ENCODE data around the gene MON1A. TPM values are rescaled to one million over a fixed set of nuclear protein-coding genes. Genes with fewer than 3 reads are reported as not detected.

Gene MON1A
- total and polyA plus RNA-seq, 10 of the 15 experiments (the other 5 are each of a cell fraction or from before 2014, with no cell fraction given): 1.3 to 10.5 (median 7.7) TPM

GRCh38 chr3:49929291-49930167, at the start of gene MON1A (continued):
- TF ChIP-seq MAX (IDR thresholded peaks at IDR 0.05; ENCODE audit: low read depth, low read length) (peak; percentile 77), CREB1 (IDR thresholded peaks at IDR 0.05; ENCODE audit: low read depth) (peak; percentile 56), SMAD5 (IDR thresholded peaks at IDR 0.05; ENCODE audit: low read depth) (no peak), YY1 (IDR thresholded peaks at IDR 0.05; ENCODE audit: low read depth, low read length) (peak; percentile 61), NR2F1 (conservative IDR thresholded peaks at IDR 0.05) (peak; percentile 64; the same call in 1 of the 2 replicates), TAF1 (IDR thresholded peaks at IDR 0.05; ENCODE audit: borderline replicate concordance, low read depth, low read length) (peak; percentile 36; the same call in 1 of the 2 replicates), TARDBP (IDR thresholded peaks at IDR 0.05; ENCODE audit: borderline replicate concordance) (no peak), BACH1 (IDR thresholded peaks at IDR 0.05; ENCODE audit: borderline replicate concordance) (peak; percentile 48; the same call in 1 of the 2 replicates), ATF2 (IDR thresholded peaks at IDR 0.05; ENCODE audit: low read length) (no peak), CHD2 (IDR thresholded peaks at IDR 0.05; ENCODE audit: borderline replicate concordance, low read depth, low read length) (peak; percentile 60), DPF2 (IDR thresholded peaks at IDR 0.05) (peak; percentile 30; the same call in 1 of the 2 replicates), RB1 (IDR thresholded peaks at IDR 0.05; ENCODE audit: borderline replicate concordance) (0 out of 2 replicates have a peak, but pooled peaks have one; percentile 30), ZZZ3 (IDR thresholded peaks at IDR 0.05; ENCODE audit: control insufficient read depth, insufficient read length, low read depth) (no peak), BHLHE40 (IDR thresholded peaks at IDR 0.05; ENCODE audit: borderline replicate concordance in 1 of 2, low read depth in 2 of 2, low read length in 1 of 2) (peak in 1 of 2 experiments; percentile 7; a peak in 1 of 4 replicates), MXI1 (IDR thresholded peaks at IDR 0.05; ENCODE audit: low read depth, low read length) (peak; percentile 86), WRNIP1 (IDR thresholded peaks at IDR 0.05; ENCODE audit: borderline replicate concordance, low read depth, low read length) (no peak), LARP7 (IDR thresholded peaks at IDR 0.05) (peak; percentile 87), SIX5 (IDR thresholded peaks at IDR 0.05; ENCODE audit: low read depth, low read length, severe bottlenecking) (peak; percentile 80), NKRF (conservative IDR thresholded peaks at IDR 0.05) (peak; percentile 97), KLF5 (IDR thresholded peaks at IDR 0.05; ENCODE audit: partially characterized antibody) (peak; percentile 69), EED (IDR thresholded peaks at IDR 0.05; ENCODE audit: low read depth) (0 out of 2 replicates have a peak, but pooled peaks have one; percentile 43), TCF12 (IDR thresholded peaks at IDR 0.05; ENCODE audit: low read depth, low read length) (0 out of 2 replicates have a peak, but pooled peaks have one; percentile 3), SRF (IDR thresholded peaks at IDR 0.05; ENCODE audit: low read depth in 2 of 2, low read length in 2 of 2) (peak in 1 of 2 experiments; percentile 50; a peak in 1 of 4 replicates), USF2 (IDR thresholded peaks at IDR 0.05; ENCODE audit: borderline replicate concordance, low read depth, low read length) (peak; percentile 18; the same call in 1 of the 2 replicates), MEF2A (IDR thresholded peaks at IDR 0.05; ENCODE audit: insufficient read depth, low read depth, low read length) (no peak), SUPT20H (IDR thresholded peaks at IDR 0.05; ENCODE audit: borderline replicate concordance, control insufficient read depth, low read depth, low read length) (no peak), POLR2A (IDR thresholded peaks at IDR 0.05; ENCODE audit: low read depth, low read length) (peak; percentile 84), YBX1 (IDR thresholded peaks at IDR 0.05) (no peak)
